Activated CD4-positive, CD25-positive, alpha-beta regulatory T cell treated with anti-CD3 and anti-CD28 coated beads, Interleukin-2, amount 50 U/mL, for 16 hours (primary cell): Measurements from ENCODE around the gene CFAP210.
"Not testable (repeated sequence)": the region's sequence is repeated elsewhere in the genome, so short reads cannot be mapped to it uniquely, and the experiment has no call there.

Source experiments
- DNase-seq: peaks from one replicate; pipeline ENCODE4 v3.0.0-alpha.2; 2020; ENCODE audit warnings: low read depth, low spot score

CFAP210 gene

DNA sequence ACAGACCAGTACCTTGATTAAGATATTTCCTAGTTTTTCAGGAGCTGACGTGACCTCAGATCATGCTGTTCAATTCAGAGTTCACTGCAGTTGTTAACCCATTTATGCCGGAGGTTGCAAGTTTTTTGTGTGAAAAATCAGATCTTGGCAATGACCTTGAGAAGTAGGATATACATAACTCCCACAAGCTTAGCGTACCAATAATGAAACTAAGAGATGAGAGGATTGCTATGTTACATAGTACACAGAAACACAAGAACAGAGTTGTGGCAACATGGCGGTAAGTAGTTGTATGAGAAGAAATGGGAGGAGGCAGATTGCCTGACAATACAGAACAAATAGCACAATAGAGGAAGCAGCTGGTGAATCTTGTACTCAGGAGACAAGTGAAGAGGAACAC, 71.0 kb downstream of the CFAP210 start:
- no peak for DNase-seq

- no peak for DNase-seq
Observed at GRCh38 chr2:169620509-169620908, 73.7 kb downstream of the CFAP210 start.

GRCh38 chr2:169619946-169620345, 74.3 kb downstream of the CFAP210 start:
- no peak for DNase-seq

DNA sequence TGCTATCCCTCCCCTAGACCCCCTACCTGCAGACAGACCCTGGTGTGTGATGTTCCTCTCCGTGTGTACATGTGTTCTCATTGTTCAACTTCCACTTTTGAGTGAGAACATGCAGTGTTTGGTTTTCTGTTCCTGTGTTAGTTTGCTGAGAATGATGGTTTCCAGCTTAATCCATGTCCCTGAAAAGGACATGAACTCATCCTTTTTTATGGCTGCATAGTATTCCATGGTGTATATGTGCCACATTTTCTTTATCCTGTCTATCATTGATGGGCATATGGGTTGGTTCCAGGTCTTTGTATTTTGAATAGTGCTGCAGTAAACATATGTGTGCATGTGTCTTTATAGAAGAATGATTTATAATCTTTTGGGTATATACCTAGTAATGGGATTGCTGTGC, 78.2 kb downstream of the CFAP210 start:
- not testable (repeated sequence) for DNase-seq

GRCh38 chr2:169613876-169614275, 80.3 kb downstream of the CFAP210 start:
- no peak for DNase-seq

DNA sequence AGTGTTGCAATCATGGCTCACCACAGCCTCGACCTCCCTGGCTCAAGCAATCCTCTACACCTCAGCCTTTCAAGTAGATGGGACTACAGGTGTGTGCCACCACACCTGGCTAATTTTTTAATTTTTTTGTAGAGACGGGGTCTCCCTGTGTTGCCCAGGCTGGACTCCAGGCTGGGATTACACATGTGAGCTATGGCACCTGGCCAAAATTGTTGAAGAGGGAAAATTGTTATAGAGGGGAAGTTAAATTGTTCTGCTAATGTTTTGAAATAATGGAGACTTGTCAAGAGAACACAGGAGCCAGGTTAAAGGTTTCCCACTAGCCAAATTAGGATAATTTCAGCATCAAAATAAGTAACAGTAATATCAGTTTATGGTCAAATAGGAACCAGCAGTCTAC, 84.9 kb downstream of the CFAP210 start:
- DNase-seq: no peak

DNA sequence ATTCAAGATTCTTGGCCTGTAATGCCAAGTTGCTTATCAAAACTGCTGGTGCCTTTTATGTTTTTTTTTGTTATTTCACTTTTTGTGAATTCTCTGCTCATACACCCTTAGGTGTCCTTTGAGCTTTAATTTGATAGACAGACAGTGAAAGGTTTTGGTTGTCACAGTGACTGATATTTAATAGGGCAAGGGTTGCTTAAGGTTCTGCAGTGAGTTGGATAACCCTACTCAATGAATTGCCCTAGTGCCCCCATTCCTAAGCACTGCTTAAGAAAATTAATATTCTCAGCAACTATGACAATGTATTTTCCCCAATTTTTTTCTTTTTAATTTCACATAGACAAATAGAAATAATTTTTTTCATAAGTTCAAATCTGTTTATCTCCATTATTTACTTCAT, 94.6 kb downstream of the CFAP210 start:
- DNase-seq: no peak

- DNase-seq: no peak
Observed at GRCh38 chr2:169598982-169599381, 95.2 kb downstream of the CFAP210 start.

DNA sequence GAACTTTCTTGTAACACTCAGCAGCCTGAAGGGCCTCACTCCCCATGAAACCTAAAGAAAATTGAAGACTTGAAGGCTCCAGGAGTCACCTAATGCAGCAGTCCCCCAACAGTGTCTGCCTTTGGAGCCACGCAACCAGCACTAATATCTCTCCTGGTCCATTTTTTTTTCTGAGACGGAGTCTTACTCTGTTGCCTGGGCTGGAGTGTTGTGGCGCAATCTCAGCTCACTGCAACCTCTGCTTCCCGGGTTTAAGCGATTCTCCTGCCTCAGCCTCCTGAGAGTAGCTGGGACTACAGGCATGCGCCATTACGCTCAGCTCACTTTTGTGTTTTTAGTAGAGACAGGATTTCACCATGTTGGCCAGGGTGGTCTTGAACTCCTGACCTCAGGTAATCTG, 97.7 kb downstream of the CFAP210 start:
- DNase-seq: not testable (repeated sequence)
